GM12865 (cell line): ENCODE measurements around the gene CCSER1.

Experiments used
- DNase-seq: peaks from one replicate; pipeline ENCODE4 v3.0.0; 2010; ENCODE audit warnings: low read depth
- H3K4me3 ChIP-seq: 2 replicates; pipeline ENCODE4 v1.5.1; 2011; ENCODE audit warnings: mild to moderate bottlenecking, low read depth, low read length, control low read depth
- TF ChIP-seq, protein P1 (sequence below): IDR thresholded peaks from 2 replicates; pipeline ENCODE4 v1.5.1; 2011; ENCODE audit warnings: low read length, control low read depth, low read depth, inconsistent platforms; ENCODE audit not compliant: insufficient read depth; ENCODE audit errors: missing control alignments

Gene CCSER1

DNA sequence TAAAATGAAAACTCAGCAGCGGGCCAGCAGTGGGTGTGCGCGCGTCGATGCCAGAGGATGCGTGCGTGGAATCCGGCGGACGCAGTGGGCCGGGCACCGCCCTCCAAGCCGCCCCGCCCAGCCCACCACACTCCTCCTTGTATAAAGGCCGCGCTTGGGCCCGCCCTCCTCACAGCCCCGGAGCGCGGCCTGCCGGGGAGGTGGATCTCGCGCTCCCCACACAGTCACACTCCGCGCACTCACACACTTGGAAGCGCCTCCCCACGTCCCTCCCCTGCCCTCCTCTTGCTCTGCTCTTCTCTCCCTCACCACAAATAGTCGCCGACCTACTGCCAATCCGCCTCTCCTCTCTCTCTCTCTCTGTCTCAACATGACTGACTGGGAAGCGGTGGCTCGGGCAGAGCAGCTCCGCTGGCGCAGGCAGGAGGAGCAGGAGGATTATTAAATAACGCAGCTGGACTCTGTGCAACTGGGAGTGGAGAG is at the start of gene CCSER1:
Gene CCSER1, plus strand, starts transcription at position 172 of the 483 bp plus-strand sequence.
- peak within 1 kb of the TSS; percentile 58 for H3K4me3 ChIP-seq
- DNase-seq = peak; percentile 83
- TF ChIP-seq, protein P1, sequence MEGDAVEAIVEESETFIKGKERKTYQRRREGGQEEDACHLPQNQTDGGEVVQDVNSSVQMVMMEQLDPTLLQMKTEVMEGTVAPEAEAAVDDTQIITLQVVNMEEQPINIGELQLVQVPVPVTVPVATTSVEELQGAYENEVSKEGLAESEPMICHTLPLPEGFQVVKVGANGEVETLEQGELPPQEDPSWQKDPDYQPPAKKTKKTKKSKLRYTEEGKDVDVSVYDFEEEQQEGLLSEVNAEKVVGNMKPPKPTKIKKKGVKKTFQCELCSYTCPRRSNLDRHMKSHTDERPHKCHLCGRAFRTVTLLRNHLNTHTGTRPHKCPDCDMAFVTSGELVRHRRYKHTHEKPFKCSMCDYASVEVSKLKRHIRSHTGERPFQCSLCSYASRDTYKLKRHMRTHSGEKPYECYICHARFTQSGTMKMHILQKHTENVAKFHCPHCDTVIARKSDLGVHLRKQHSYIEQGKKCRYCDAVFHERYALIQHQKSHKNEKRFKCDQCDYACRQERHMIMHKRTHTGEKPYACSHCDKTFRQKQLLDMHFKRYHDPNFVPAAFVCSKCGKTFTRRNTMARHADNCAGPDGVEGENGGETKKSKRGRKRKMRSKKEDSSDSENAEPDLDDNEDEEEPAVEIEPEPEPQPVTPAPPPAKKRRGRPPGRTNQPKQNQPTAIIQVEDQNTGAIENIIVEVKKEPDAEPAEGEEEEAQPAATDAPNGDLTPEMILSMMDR = no peak

DNA sequence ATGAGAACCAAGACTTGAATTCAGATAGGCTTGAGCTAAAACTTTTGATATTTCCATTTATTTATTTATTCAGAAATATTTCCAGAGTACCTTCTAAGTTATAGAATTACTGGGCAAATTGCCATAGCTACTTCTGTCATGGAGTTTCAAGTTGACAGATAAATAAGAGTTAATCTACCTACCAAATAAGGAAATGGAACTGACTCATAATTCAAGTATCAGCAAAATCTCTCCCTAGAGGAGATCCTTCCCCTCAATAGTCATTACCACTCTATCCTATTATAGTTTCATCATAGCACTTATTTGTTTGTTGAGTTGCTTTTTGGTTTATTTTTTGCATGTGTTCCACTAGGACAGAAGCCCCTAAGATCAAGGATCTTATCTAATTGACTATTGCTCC is 48.8 kb upstream of the CCSER1 start:
- DNase-seq = peak; percentile 10
- TF ChIP-seq, protein P1 = no peak
- no peak overlapping the region for H3K4me3 ChIP-seq

DNA sequence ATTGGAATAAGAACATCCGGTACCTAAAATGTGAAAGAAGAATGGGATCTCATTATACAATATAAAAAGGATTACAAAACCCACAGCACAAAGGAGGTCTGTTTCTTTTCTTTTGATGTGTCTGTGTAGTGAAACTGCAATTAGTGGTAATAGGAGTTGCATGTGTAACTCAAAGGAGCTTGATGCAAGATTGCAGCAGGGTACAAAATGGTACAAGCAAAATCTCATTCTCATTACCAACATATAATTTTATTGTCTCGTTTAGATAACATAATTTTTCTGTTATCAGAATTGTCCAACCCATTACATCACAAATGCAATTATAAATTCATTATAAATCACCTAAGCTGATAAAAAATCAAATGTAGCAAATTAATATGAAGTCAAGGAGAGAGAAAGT is 47.1 kb upstream of the CCSER1 start:
- no peak overlapping the region for H3K4me3 ChIP-seq
- no peak for DNase-seq
- TF ChIP-seq, protein P1 = no peak

DNA sequence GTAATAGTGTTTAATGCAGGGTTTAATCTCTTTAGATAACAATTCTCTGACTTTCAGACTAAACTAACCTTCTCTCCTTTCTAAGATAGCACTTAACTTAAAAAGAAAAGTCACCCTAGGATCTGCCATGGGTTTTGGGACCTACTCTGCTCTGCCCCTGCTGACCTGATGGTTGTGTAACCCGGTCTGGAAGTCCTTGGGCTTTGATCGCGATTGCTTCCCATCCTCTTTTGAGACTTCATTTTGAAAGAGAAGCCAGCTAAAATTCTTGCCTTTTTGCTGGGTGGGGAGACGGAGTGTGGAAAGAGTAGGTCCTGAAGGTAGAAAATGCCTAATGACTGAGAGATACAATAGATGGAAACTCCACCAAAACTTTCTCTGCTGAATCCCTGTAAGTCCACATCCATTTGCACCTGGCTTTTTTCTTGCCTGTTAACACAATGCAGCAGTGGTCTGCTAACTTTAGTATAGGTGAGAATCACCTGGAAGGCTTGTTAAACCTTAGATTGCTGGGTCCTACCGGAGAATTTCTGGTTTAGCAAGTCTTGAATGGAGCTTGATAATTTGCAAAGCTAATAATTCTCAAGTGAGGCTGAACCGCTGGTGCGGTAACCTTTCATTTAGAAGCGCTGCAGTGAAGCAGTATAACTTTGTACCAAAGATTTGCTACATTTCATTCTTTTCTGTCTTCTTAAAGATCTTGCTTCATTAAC is 45.6 kb upstream of the CCSER1 start:
- TF ChIP-seq, protein P1 = no peak

GRCh38 chr4:90082449-90082848 is 44.7 kb upstream of the CCSER1 start:
- TF ChIP-seq, protein P1 = no peak
- H3K4me3 ChIP-seq = no peak overlapping the region
- DNase-seq = no peak

More for the DNA sequence above, 45.6 kb upstream of the CCSER1 start:
- H3K4me3 ChIP-seq = no peak overlapping the region
- DNase-seq = no peak

- DNase-seq = no peak
- TF ChIP-seq, protein P1 = no peak
- no peak overlapping the region for H3K4me3 ChIP-seq
Observed at GRCh38 chr4:90084277-90084966, 42.8 kb upstream of the CCSER1 start.
